GM19463 (cell line): ENCODE measurements around the gene HOXD4.

Experiments used
- ATAC-seq: cut with Tn5 transposase; IDR thresholded peaks from one replicate; pipeline ENCODE4 v1.9.1; 2021; ENCODE audit warnings: mild to moderate bottlenecking, moderate library complexity; ENCODE audit not compliant: unreplicated experiment

Gene HOXD4

DNA sequence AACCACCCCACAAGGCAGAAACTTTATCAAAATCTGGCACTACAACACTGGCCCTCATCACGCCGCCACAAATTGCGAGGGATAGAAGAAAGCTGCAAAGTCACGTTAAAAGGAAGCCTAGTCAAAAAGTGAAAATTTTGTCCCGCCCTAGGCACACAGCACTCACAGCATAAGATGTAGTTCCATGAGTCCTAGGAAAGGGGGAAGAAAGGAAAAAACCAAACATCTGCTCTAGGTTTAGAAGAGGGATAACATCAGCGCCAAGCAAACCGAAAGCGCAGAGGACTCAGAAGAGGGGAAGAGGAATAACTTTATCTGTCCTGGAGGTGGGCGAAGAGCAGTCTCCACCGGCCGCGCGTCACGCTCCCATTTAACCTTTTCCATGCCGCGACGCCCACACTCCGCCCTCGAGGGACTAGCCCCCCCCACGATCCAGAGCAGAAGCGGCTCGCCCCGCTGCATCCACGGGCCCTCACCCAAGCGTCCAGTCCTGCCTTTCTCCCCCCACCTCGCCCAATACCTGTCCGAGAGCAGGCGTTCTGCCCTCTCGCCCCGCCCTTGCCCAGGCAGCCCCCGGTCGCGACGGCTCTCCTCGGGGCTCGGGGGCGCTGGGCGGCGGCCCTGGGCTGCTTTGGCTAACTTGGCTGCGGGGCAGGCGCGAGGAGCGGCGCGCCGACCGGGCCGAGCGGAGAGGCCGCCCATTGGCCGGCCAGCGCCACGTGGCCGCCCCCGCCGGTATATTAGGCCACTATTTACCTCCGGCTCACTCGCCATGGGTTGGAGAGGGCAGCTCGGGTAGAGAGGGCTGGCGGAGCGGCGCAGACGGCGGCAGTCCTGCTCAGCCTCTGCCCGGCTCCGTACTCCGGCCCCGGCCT lies 36.8 kb downstream of the HOXD4 start, which contains the start of gene HOXD1:
TSS of gene HOXD1 (plus strand) at position 770 of the 875 bp plus-strand sequence. CDS start 134 bp downstream, outside the sequence.
- peak; percentile 44 for ATAC-seq

DNA sequence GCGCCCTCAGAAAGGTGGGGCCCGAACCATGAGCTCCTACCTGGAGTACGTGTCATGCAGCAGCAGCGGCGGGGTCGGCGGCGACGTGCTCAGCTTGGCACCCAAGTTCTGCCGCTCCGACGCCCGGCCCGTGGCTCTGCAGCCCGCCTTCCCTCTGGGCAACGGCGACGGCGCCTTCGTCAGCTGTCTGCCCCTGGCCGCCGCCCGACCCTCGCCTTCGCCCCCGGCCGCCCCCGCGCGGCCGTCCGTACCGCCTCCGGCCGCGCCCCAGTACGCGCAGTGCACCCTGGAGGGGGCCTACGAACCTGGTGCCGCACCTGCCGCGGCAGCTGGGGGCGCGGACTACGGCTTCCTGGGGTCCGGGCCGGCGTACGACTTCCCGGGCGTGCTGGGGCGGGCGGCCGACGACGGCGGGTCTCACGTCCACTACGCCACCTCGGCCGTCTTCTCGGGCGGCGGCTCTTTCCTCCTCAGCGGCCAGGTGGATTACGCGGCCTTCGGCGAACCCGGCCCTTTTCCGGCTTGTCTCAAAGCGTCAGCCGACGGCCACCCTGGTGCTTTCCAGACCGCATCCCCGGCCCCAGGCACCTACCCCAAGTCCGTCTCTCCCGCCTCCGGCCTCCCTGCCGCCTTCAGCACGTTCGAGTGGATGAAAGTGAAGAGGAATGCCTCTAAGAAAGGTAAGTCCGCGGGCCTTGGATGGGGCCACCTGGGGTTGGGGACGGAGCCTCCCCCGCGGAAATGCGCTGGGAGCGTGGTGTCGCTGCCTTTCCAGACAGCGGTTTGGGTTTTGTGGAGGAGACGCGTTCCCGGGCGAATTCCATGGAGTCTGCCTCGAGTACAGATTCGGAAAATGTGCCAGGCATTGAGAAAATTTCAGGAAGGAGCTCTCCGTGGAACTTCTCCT lies 37.7 kb downstream of the HOXD4 start:
- ATAC-seq = peak; percentile 12

DNA sequence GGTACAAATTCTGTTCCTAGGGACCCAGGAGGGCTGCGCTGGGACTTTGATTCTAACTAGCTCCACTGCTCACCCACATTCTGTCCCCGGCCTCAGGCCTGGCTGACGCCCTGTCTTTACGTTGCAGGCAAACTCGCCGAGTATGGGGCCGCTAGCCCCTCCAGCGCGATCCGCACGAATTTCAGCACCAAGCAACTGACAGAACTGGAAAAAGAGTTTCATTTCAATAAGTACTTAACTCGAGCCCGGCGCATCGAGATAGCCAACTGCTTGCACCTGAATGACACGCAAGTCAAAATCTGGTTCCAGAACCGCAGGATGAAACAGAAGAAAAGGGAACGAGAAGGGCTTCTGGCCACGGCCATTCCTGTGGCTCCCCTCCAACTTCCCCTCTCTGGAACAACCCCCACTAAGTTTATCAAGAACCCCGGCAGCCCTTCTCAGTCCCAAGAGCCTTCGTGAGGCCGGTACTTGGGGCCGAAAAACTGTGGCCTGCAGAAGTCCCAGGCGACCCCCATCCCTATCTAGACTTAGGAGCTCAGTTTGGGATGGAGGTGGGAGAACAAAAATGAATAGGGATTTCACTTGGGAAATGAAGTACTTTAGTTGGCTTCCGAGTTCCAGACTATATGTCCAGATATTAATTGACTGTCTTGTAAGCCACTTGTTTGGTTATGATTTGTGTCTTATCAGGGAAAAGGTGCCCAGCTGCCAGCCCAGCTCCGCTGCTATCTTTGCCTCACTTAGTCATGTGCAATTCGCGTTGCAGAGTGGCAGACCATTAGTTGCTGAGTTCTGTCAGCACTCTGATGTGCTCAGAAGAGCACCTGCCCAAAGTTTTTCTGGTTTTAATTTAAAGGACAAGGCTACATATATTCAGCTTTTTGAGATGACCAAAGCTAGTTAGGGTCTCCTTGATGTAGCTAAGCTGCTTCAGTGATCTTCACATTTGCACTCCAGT lies 38.6 kb downstream of the HOXD4 start:
- ATAC-seq = no peak

DNA sequence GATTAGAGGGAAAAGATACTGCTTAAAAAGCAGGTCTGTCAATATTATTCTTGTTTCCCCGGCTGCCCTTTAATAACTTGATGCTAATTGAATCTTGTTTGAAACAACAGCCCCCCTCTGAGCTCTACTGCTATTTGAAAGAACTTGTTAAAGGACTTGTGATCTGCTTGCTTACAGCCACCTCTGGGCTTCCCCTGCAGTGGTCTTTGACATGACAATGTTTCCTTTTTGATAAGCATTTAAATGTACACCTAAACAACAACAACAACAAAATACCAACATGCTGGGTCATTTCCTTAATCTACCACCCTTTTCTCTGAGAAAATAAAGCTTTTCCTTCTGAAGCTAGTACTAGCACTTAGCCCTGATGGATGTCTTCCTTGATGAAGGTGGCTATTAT lies 41.0 kb downstream of the HOXD4 start:
- no peak for ATAC-seq

DNA sequence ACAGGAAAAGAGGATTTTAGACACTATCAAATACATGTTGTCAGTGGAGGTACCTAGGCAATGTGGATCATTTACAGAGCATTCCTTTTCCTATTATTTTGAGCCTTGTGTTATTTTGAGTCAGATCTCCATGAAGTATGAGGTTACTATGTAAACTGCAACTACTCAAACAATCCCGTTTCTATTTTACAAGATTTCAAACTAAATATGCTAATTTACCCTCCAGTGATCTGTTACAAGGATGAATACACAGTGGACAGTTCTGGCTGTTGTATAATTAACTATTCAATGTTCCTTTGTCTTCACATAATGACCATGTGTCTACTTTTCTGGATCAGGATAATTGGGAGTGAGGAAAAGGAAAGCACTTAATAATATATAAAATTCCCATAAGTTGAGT lies 41.7 kb downstream of the HOXD4 start:
- ATAC-seq = no peak

DNA sequence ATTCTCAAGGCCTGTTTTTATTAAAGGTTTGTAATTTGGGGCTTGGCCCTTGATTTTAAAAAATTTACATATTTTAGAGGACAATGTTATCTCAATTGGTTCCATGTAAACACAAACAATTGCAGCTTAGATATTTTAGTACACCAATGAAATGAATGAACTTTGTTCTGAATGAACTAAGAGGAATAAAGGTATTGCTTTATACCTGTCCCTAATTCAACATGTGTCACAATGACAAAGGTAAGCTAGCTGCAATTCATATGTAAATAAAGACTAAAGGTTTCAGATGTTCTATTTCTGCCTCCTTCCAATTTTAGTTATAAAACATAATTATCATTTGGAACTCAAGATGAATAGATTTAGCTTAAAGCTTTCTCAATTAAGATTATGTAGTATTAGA lies 48.6 kb downstream of the HOXD4 start:
- no peak for ATAC-seq

DNA sequence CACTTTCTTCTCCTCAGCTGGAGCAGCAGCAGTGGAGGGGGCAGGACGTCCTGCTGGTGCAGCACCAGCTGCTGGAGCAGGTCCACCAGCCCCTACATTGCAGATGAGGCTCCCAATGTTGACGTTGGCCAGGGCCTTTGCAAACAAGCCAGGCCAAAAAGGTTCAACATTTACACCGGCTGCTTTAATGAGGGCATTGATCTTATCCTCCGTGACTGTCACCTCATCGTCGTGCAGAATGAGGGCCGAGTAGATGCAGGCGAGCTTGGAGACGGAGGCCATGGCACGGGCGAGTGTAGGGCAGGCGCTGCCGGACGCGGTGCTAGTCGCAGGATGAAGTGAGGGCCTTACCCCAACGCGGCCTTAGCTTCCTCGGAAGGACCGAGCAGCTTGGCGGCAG lies 49.6 kb downstream of the HOXD4 start:
- no peak for ATAC-seq

DNA sequence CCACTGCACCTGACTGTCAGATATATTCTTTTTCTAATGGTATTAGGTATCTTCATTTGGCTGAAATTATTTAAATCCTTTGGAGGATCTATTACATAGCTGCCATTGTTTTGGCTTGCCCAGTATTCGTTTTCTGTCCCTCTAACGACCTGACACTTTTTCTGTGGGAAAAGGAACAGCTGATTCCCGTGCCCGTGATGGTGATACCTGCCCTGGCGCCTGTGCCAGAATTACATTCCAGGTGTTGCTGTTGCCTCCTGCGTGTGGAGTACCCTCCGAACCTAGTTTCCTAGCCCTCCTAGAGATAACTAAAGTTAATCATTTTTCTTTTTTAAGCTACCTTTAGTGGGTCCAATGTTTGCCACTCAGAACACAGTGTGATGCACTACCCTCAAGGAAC lies 51.1 kb downstream of the HOXD4 start:
- no peak for ATAC-seq
